HG03571 (cell line): ENCODE results near the gene TECTB.
"Not testable (repeated sequence)": the region's sequence is repeated elsewhere in the genome, so short reads cannot be mapped to it uniquely, and the experiment has no call there.

Experiments used
- ATAC-seq: cut with Tn5 transposase; IDR thresholded peaks from one replicate; pipeline ENCODE4 v1.9.1; 2021; ENCODE audit not compliant: unreplicated experiment

TECTB gene

GRCh38 chr10:112283100-112283499 is at the start of gene TECTB:
TECTB (plus strand) TSS chr10:112283400; CDS start chr10:112283735, 335 bp downstream.
- ATAC-seq = no peak

DNA sequence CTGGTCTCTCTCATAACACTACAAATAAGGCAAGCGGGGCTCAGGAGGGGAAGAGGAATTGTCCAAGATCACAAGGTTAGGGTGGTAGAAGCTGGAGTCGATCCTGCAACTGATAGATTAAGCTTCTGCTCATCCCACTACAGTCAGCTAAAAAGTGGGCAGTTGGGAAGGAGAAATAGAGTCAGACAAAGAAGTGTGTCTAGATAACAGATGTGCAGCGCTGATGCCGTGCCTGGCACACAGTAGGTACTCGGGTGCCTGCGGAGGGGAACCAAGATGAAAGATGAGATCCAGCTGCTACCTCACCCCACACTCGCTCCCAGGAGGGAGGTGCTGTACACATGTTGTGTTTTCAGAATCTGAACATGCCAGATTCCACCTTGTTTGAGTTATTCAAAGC is 48.1 kb upstream of the TECTB start:
- ATAC-seq = no peak

GRCh38 chr10:112235920-112236319 is 47.3 kb upstream of the TECTB start:
- no peak for ATAC-seq

DNA sequence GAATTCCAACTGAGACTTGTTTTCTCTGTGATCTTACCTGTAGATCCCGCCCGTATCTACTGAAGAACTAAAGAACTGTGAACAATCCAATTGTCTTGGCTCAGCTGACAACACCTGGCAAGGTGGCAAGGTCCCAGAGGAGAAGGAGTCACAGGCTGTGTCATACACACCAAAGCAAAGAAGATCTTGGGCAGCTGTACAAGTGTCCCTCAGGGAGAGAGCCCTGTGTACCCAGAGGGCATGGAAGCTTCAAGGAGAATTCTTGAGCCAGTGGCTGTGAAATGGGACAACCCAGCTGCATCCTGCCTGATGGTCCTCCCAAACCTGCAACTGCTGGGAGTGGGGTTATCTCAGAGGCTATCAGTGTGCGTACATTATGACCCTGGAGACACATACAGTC is 46.7 kb upstream of the TECTB start:
- ATAC-seq = no peak

DNA sequence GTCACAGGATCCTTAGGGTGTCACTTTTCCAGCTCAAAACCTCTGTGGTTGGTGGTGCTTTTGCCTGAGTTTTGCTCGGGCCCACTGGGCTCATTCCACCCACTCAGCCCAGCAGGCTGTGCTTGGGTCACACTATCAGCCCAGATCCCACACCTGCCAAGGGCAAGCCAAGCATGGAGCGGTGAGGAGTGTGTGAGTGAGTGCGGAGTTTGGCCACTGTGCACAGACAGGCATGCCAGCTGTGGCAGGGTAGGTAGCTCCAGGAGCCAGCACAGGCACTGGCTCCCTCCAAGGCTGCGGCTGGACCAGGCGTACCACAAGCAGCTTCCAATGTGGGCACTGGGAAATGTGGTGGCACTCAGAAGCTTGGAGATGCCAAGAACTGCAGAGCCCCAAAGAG is 43.9 kb upstream of the TECTB start:
- ATAC-seq = no peak

DNA sequence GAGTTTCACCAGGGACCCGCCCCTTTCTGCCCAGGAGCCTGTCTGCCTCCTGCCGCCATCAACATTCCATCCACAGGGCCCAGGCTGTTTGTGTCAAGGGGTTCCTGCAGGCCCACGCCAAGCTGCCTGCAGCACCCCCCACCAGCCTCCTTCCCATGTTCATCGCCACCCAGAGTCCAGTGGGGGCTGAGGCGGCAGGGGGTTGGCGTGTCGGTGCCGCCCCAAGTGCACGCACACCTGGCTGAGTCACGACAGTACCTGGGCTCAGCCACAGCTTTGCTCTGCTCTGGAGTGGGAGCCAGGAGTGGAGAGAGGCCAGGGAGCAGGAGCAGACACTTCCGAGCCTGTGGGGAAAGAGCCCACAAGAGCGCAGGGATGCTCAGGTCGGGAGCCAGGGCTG is 42.8 kb upstream of the TECTB start:
- ATAC-seq = no peak

GRCh38 chr10:112241651-112242341 is 41.4 kb upstream of the TECTB start:
- no peak for ATAC-seq

DNA sequence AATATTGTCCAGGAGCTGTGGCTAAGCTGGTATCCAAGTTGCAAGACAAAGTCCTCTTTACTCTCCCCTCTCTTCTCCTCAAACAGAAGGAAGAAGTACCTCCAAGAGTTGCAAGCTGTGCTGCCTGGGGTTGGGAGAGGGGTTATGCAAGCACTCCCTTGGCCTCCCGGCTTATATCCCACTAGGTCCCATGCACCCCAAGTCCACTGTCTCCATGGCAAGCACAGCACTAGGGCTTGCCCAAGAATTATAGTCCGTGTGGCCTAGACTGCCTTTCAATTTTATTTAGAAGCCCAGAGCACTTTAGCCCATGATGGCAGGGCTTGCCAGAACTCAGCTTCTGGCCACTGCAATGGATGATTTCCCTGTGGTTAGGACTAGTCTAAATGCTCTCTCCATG is 40.4 kb upstream of the TECTB start:
- ATAC-seq = no peak

DNA sequence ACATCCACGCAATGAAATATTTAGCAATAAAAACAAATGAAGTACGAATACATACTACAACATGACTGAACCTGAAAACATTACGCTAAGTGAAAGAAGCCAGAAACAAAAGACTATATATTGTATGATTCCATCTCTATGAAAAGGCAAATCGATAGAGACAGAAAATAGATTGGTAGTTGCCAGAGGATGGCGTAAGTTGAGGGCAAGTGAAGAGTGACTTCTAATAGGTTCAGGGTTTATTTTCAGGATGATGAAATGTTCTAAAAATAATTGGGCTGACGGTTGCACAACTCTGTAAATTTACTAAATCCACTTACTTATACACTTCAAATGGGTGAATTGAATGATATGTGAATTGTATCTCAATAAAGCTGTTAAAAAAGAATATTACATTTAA is 39.5 kb upstream of the TECTB start:
- no peak for ATAC-seq

DNA sequence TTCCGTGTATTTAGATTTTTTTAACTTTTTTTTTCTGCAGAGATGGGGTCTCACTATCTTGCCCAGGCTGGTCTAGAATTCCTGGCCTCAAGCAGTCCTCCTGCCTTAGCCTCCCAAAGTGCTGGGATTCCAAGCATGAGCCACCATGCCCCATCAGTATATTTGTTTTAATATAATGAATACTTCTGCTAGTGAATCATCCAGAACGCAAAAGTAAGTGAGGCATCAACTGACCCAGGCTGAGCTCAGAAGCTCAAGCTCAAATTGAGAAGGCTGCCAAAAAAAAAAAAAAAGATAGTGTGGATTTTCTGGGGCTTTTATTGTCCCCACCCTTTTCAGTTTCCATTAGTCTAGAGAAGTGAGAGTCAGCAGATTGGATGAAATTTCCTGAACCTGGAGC is 39.0 kb upstream of the TECTB start:
- no peak for ATAC-seq

- ATAC-seq = no peak
Observed at GRCh38 chr10:112247791-112248190, 35.4 kb upstream of the TECTB start.

DNA sequence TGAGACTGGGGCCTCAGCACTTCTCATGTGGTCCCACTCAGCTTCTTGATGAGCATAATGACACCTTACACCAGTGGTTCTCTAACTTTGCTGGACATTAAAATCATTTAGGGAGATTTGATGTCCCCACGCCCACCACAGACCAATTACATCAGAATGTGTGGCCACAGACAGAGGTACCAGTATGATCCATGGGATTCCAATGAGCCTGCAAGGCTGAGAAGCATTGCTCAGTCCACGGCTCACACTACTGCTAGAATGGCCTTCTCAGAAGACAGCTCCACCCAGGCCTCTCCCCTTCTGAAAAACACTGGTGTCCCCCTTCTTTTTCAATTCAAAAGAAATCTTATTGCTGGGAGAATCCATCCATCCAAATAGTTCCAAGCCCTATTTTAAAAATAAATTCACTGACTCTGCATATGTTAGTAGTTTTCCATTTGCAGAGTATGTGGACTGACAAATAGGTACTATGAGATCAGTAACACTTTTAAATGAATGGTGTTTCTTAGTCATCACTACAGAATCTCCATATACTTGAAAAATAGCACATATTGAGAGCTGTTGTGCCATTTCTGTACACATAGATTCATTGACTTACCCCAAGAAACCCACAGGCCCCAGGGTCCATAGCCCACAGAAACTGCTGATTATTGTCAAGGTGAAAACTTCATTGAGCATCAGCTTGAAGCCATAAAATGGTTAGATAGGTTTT is 34.5 kb upstream of the TECTB start:
- ATAC-seq = no peak

DNA sequence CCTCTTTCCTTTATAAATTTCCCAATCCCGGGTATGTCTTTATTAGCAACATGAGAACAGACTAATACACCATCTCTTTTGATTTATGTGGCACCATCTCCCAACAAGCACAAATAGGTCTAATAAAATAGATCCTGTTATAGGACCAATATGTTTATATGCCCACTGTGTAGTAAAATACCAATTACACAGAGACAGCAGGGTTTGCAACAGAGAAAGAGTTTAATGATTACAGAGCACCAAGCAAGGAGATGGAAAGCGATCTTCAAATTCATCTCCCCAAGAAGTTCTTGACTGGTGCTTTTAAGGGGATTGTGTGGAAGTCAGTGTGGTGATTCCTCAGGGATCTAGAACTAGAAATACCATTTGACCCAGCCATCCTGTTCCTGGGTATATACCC is 33.5 kb upstream of the TECTB start:
- no peak for ATAC-seq

DNA sequence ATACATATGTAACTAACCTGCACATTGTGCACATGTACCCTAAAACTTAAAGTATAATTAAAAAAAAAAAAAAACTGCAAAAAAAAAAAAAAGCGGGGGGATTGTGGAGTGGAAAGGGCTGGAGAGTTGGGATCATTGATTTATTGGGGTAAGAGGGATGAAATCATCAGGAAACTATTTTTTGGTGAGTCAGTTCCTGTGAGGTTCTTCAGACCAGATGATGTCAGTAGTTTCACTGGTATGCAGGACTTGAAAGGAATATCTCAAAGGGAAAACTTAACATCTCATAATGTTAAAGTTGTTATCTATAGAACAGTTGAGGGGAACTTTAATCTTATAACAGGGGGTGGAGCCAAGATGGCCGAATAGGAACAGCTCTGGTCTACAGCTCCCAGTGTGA is 32.6 kb upstream of the TECTB start:
- ATAC-seq = no peak

- not testable (repeated sequence) for ATAC-seq
Observed at GRCh38 chr10:112251238-112251637, 32.0 kb upstream of the TECTB start.

- ATAC-seq = no peak
Observed at GRCh38 chr10:112258407-112258806, 24.8 kb upstream of the TECTB start.

- no peak for ATAC-seq
Observed at GRCh38 chr10:112259688-112260087, 23.5 kb upstream of the TECTB start.

DNA sequence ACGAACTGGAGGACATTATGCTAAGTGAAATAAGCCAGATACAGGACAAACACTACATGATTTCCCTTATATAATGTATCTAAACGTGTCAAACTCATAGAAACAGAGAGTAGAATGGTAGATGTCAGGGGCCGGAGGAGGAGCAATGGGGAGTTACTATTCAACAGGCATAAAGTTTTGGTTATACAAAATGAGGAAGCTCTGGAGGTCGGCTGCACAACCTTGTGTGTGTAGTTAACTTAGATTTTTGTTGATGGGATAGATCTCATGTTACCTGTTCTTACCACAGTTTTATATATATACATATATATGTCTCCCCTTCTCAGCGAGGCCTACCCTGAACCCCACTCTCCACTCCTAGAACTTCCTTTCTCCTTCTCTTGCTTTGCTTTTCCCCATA is 22.4 kb upstream of the TECTB start:
- ATAC-seq = no peak

- no peak for ATAC-seq
Observed at GRCh38 chr10:112261281-112261822, 21.8 kb upstream of the TECTB start.

GRCh38 chr10:112262546-112262945 is 20.7 kb upstream of the TECTB start:
- no peak for ATAC-seq

GRCh38 chr10:112265745-112266144 is 17.5 kb upstream of the TECTB start:
- ATAC-seq = no peak

DNA sequence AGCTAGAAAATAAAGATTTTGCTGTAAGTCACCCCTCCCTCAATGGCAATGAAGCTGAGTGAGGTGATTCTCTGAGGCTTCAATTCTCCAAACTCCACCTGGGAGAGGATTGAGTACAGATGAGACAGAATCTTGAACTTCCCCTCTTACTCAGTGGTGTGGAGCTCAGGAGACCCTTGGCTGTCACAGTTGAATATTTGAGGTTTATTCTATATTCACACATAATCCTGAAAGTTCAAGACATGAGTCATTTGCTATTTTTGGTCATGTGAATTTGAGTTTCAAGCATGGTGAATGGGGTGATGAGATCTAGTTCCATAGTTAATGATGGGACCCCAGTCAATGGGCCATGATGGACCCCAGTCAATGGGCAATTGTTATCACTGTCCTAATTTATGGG is 13.9 kb upstream of the TECTB start:
- no peak for ATAC-seq
